Measurements from ENCODE around the gene EME1.

EME1 gene

GRCh38 chr17:50337956-50338355, 35.1 kb upstream of the EME1 start:
- H3K27me3 ChIP-seq (ENCODE audit: insufficient read depth, low read length), result no peaks in the 10 kb centered on the region
- 75% methylated on average over 2 of the region's 2 CpGs for WGBS
- peaks cover 15% of the 10 kb centered on the region for H3K9me3 ChIP-seq (ENCODE audit: insufficient read depth, low read depth, low read length)
- no peaks in the 10 kb centered on the region for H3K36me3 ChIP-seq (ENCODE audit: insufficient read depth, low read length)
- no peak overlapping the region for H3K27ac ChIP-seq (ENCODE audit: low read depth, low read length)
- 0 out of 2 replicates have a peak, but pooled peaks cover 4% of the 10 kb centered on the region for H3K4me1 ChIP-seq (ENCODE audit: insufficient read depth, low read length)
- no peak overlapping the region for H3K9ac ChIP-seq (ENCODE audit: low read depth, low read length)
- H3K4me3 ChIP-seq (ENCODE audit: low read length), result no peak overlapping the region

DNA sequence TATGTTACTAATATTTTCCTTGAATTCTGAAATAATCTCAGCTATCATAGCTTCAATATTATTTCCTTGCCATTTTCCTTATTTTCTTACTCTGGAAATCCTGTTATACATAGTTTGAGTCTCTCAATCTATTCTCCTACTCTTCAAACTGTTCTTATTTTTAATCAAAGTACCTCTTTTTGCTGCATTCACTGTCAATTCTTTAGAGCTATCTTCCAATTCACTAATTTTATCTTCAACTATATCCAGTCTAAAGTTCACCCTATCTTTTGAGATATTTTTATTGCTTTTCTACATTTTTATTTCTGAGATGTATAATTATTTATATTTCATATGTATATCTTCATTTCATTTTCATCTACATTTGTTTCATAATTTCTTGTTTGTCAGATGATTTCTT, 34.4 kb upstream of the EME1 start:
- Histone ChIP-seq H3K9me3 (ENCODE audit: insufficient read depth, low read depth, low read length) (peaks cover 15% of the 10 kb centered on the region), H3K4me3 (ENCODE audit: low read length) (no peak overlapping the region), H3K36me3 (ENCODE audit: insufficient read depth, low read length) (no peaks in the 10 kb centered on the region), H3K9ac (ENCODE audit: low read depth, low read length) (no peak overlapping the region), H3K27ac (ENCODE audit: low read depth, low read length) (no peak overlapping the region), H3K27me3 (ENCODE audit: insufficient read depth, low read length) (no peaks in the 10 kb centered on the region), H3K4me1 (ENCODE audit: insufficient read depth, low read length) (0 out of 2 replicates have a peak, but pooled peaks cover under 1% of the 10 kb centered on the region)

DNA sequence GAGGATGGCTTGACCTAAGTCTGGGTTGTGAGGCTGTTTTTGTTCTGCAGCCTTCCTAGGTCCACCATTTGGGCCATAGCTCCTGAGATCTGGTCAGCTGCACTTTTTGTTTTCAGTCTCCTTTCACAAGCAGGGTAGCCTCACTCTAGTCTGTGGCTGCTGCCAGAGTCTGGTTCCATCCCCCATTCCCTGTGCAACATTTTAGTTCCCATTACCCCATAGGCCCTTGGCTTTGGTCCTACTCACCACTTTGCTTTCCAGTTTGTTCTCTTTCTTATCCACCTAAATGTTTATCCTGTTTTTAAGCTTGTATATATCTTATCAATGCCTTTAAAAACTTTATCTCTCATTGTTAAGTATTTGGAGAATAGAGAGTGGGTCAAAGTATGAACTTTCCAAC, 33.6 kb upstream of the EME1 start:
- no peak overlapping the region for H3K27ac ChIP-seq (ENCODE audit: low read depth, low read length)
- H3K9ac ChIP-seq (ENCODE audit: low read depth, low read length), result no peak overlapping the region
- H3K4me1 ChIP-seq (ENCODE audit: insufficient read depth, low read length), result no peaks in the 10 kb centered on the region
- H3K4me3 ChIP-seq (ENCODE audit: low read length), result no peak overlapping the region
- peaks cover 15% of the 10 kb centered on the region for H3K9me3 ChIP-seq (ENCODE audit: insufficient read depth, low read depth, low read length)
- no peaks in the 10 kb centered on the region for H3K36me3 ChIP-seq (ENCODE audit: insufficient read depth, low read length)
- H3K27me3 ChIP-seq (ENCODE audit: insufficient read depth, low read length), result peaks cover 3% of the 10 kb centered on the region

DNA sequence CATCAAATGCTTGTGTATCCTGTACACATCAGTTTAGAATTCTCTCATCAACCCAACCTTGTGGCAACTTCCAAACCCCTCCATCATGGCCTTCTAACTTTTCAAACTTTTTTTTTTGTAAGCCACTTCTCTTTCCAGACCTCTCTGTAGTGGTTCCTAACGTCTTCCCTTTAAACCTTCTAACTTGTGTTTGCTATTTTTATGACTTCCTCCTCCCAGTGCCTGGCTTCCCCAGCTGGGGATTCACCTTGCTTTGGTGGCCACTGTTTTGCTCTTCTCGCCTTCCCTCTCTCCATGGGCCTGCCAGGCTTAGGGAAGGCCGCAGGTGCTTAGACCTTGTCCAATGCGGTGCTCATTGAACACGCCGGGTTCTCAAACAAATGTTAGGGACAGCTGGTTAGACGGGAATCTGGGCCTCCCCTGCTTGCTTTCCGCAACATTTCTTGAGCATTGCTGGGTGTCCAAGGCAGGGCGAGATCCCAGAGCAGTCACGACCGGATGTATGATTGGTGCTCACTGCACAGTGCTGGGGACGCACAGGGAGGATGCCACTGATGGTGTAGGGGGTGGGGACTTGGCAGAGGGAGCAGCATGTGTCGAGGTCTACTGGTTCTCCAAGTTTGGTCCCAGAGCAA, 28.2 kb upstream of the EME1 start:
- peak overlapping the region; percentile 79 for H3K4me3 ChIP-seq (ENCODE audit: low read length)
- H3K4me1 ChIP-seq (ENCODE audit: insufficient read depth, low read length), result peaks cover 13% of the 10 kb centered on the region; the same call in 1 of the 2 replicates
- no peaks in the 10 kb centered on the region for H3K9me3 ChIP-seq (ENCODE audit: insufficient read depth, low read depth, low read length)
- no peaks in the 10 kb centered on the region for H3K36me3 ChIP-seq (ENCODE audit: insufficient read depth, low read length)
- no peak overlapping the region for H3K27ac ChIP-seq (ENCODE audit: low read depth, low read length)
- H3K9ac ChIP-seq (ENCODE audit: low read depth, low read length), result no peak overlapping the region
- peaks cover 16% of the 10 kb centered on the region for H3K27me3 ChIP-seq (ENCODE audit: insufficient read depth, low read length)
- WGBS, result 84% methylated on average over 13 of the region's 13 CpGs

DNA sequence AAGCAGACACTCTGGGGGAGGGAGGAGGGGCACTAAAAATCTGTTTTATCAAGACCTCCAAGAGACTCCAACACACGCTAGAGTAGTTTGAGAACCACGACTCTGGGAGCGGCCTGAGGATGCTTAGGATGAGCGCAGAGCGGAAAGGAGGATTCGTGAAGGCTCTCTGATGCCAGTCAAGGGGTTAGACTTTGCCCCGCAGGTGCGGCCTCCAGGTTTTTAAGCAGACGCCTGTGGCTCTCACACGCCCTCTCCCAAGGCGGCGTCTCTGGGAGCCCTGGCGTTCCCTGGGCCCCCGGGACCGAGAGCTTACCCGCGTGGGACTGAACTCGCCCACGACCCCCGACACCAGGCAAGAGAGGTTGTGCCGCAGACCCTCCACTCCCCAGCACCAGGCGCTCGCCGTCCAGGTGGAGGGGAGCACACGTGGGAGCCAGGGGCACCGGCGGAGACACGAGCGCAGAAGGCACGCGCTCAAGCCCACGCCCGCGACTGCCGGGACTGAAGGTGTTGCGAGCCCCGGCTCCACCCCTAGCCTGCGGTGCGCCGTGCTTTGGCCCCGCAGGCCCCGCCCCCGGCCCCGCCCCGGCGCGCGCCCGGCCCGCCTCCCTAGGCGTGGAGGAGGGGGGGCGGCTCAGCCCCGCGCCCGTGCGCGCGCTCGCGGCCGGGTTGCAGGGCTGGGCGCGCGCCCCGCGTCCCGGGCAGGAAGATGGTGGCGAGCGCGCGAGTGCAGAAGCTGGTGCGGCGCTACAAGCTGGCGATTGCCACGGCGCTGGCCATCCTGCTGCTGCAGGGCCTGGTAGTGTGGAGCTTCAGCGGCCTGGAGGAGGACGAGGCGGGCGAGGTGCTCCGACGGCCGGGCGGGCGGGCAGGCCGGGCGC, 27.4 kb upstream of the EME1 start, which contains the start of gene XYLT2:
XYLT2 (plus strand) TSS at position 695 of the 881 bp plus-strand sequence; CDS start at position 710, 15 bp downstream.
- H3K4me1 ChIP-seq (ENCODE audit: insufficient read depth, low read length), result peaks cover 13% of the 10 kb centered on the region; the same call in 1 of the 2 replicates
- 3% methylated on average over 87 of the region's 87 CpGs for WGBS

GRCh38 chr17:50346313-50347116, 26.5 kb upstream of the EME1 start:
- H3K9ac ChIP-seq (ENCODE audit: low read depth, low read length), result peak overlapping the region; percentile 80
- H3K27me3 ChIP-seq (ENCODE audit: insufficient read depth, low read length), result peaks cover 16% of the 10 kb centered on the region
- peak overlapping the region; percentile 79 for H3K4me3 ChIP-seq (ENCODE audit: low read length)
- under 1% methylated on average over 57 of the region's 57 CpGs for WGBS
- H3K4me1 ChIP-seq (ENCODE audit: insufficient read depth, low read length), result peaks cover 13% of the 10 kb centered on the region; the same call in 1 of the 2 replicates
- no peaks in the 10 kb centered on the region for H3K9me3 ChIP-seq (ENCODE audit: insufficient read depth, low read depth, low read length)
- peak overlapping the region; percentile 79; the same call in 1 of the 2 replicates for H3K27ac ChIP-seq (ENCODE audit: low read depth, low read length)
- no peaks in the 10 kb centered on the region for H3K36me3 ChIP-seq (ENCODE audit: insufficient read depth, low read length)

More for the DNA sequence above, 27.4 kb upstream of the EME1 start, which contains the start of gene XYLT2:
- Histone ChIP-seq H3K9ac (ENCODE audit: low read depth, low read length) (peak within 1 kb of the TSS; percentile 80), H3K27me3 (ENCODE audit: insufficient read depth, low read length) (peaks cover 16% of the 10 kb centered on the region), H3K9me3 (ENCODE audit: insufficient read depth, low read depth, low read length) (no peaks in the 10 kb centered on the region), H3K27ac (ENCODE audit: low read depth, low read length) (peak within 1 kb of the TSS; percentile 79; the same call in 1 of the 2 replicates), H3K4me3 (ENCODE audit: low read length) (peak within 1 kb of the TSS; percentile 79), H3K36me3 (ENCODE audit: insufficient read depth, low read length) (no peaks in the 10 kb centered on the region)

DNA sequence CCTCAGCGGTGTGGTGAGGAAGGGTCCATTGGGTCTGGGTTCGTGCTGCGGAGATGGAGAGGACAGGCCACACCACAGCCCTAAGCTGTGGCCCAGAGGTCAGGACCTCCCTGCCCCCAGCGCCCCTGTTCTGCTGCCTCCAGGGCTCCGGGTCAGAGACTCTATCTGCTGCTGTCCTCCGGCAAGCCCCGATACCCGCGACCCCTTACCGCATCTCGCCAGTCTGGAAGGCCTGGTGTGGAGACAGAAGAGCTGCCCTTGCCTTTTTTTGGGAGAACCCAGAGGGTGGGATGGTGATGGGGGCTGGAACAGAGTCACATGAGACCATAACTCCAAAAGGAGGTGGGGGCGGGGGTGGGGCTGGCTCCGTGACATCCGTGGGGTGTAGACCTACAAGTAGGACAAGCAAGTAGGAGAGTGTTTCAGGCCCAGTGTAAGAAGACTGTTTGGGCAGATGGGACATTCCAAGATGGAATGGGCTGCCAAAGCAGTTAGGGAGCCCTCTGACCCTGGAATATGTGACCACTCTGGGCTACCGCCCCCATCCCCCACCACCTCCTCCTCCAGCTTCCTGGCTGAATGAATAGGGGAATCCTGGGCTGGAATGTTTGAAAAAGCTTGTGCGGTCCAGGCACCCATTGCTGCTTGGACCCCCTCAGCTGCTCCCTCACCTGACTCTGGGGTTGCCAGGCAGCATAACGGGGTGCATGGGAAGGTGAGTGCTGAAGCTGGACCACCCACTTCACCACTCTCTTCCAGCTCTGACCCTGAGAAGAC, 25.7 kb upstream of the EME1 start:
- H3K4me3 ChIP-seq (ENCODE audit: low read length), result peak overlapping the region; percentile 79
- peaks cover 13% of the 10 kb centered on the region; the same call in 1 of the 2 replicates for H3K4me1 ChIP-seq (ENCODE audit: insufficient read depth, low read length)
- no peak overlapping the region for H3K27ac ChIP-seq (ENCODE audit: low read depth, low read length)
- peak overlapping the region; percentile 80 for H3K9ac ChIP-seq (ENCODE audit: low read depth, low read length)
- peaks cover 16% of the 10 kb centered on the region for H3K27me3 ChIP-seq (ENCODE audit: insufficient read depth, low read length)
- H3K9me3 ChIP-seq (ENCODE audit: insufficient read depth, low read depth, low read length), result no peaks in the 10 kb centered on the region
- no peaks in the 10 kb centered on the region; the same call in 1 of the 2 replicates for H3K36me3 ChIP-seq (ENCODE audit: insufficient read depth, low read length)
- WGBS, result 13% methylated on average over 16 of the region's 17 CpGs

- H3K36me3 ChIP-seq (ENCODE audit: insufficient read depth, low read length), result no peaks in the 10 kb centered on the region; the same call in 1 of the 2 replicates
- no peak overlapping the region for H3K27ac ChIP-seq (ENCODE audit: low read depth, low read length)
- peaks cover 13% of the 10 kb centered on the region; the same call in 1 of the 2 replicates for H3K4me1 ChIP-seq (ENCODE audit: insufficient read depth, low read length)
- H3K9me3 ChIP-seq (ENCODE audit: insufficient read depth, low read depth, low read length), result no peaks in the 10 kb centered on the region
- H3K27me3 ChIP-seq (ENCODE audit: insufficient read depth, low read length), result peaks cover 16% of the 10 kb centered on the region
- no peak overlapping the region for H3K9ac ChIP-seq (ENCODE audit: low read depth, low read length)
- peak overlapping the region; percentile 79 for H3K4me3 ChIP-seq (ENCODE audit: low read length)
- WGBS, result 79% methylated on average over 2 of the region's 3 CpGs
Observed at GRCh38 chr17:50347894-50348291, 25.1 kb upstream of the EME1 start.

GRCh38 chr17:50348522-50349242, 24.3 kb upstream of the EME1 start:
- no peak overlapping the region for H3K27ac ChIP-seq (ENCODE audit: low read depth, low read length)
- no peaks in the 10 kb centered on the region for H3K9me3 ChIP-seq (ENCODE audit: insufficient read depth, low read depth, low read length)
- no peak overlapping the region for H3K9ac ChIP-seq (ENCODE audit: low read depth, low read length)
- no peaks in the 10 kb centered on the region; the same call in 1 of the 2 replicates for H3K36me3 ChIP-seq (ENCODE audit: insufficient read depth, low read length)
- H3K4me3 ChIP-seq (ENCODE audit: low read length), result no peak overlapping the region
- H3K27me3 ChIP-seq (ENCODE audit: insufficient read depth, low read length), result peaks cover 16% of the 10 kb centered on the region
- peaks cover 13% of the 10 kb centered on the region; the same call in 1 of the 2 replicates for H3K4me1 ChIP-seq (ENCODE audit: insufficient read depth, low read length)
- WGBS, result 81% methylated on average over 6 of the region's 7 CpGs

DNA sequence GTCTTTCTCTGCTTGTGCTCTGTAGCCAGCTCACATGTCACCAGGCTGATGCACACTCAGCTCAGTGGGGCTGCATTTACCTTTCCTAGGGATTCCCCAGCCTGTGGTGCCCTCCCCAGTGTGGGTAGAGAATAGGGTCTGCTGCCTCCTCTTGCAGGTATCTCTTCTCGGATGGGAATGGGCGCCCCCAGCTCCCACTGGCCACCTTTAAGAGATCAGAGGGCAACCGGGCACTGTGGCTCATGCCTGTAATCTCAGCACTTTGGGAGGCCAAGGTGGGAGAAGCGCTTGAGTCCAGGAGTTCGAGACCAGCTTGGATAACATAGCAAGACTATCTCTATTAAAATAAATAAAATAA, 23.8 kb upstream of the EME1 start:
- no peak overlapping the region for H3K4me3 ChIP-seq (ENCODE audit: low read length)
- no peaks in the 10 kb centered on the region for H3K9me3 ChIP-seq (ENCODE audit: insufficient read depth, low read depth, low read length)
- peaks cover 15% of the 10 kb centered on the region for H3K27me3 ChIP-seq (ENCODE audit: insufficient read depth, low read length)
- 98% methylated on average over 5 of the region's 5 CpGs for WGBS
- H3K27ac ChIP-seq (ENCODE audit: low read depth, low read length), result no peak overlapping the region
- H3K4me1 ChIP-seq (ENCODE audit: insufficient read depth, low read length), result peaks cover 13% of the 10 kb centered on the region; the same call in 1 of the 2 replicates
- no peak overlapping the region for H3K9ac ChIP-seq (ENCODE audit: low read depth, low read length)
- H3K36me3 ChIP-seq (ENCODE audit: insufficient read depth, low read length), result peaks cover 5% of the 10 kb centered on the region
